Measurements from ENCODE around the gene DSCAM. TPM values are rescaled to one million over a fixed set of nuclear protein-coding genes. Genes with fewer than 3 reads are reported as not detected.

Gene DSCAM
- total RNA-seq, 2 donors from 2014 or later: 18.5 to 25.5 TPM

- Mint-ChIP-seq H3K4me3 (no peak overlapping the region), H3K27me3 (ENCODE audit: insufficient read depth) (no peaks in the 10 kb centered on the region), H3K4me1 (peaks cover 11% of the 10 kb centered on the region), H3K36me3 (ENCODE audit: low read depth) (no peaks in the 10 kb centered on the region), H3K27ac (no peak overlapping the region), H3K9me3 (no peaks in the 10 kb centered on the region)
- H3K4me3 ChIP-seq (ENCODE audit: low read length): no peak overlapping the region
- no peaks in the 10 kb centered on the region for H3K4me1 ChIP-seq (ENCODE audit: control insufficient read depth, insufficient read depth, low read length)
- H3K9me3 ChIP-seq (ENCODE audit: control insufficient read depth, low read length): no peaks in the 10 kb centered on the region
- H3K36me3 ChIP-seq (ENCODE audit: control insufficient read depth, insufficient read depth, low read length): no peaks in the 10 kb centered on the region
- DNase-seq: no peak
- no peak for TF ChIP-seq CTCF (conservative IDR thresholded peaks at IDR 0.05)
- no peak overlapping the region for H3K9ac ChIP-seq (ENCODE audit: extremely low read depth, low read length, poor library complexity, severe bottlenecking)
- H3K27ac ChIP-seq (ENCODE audit: low read depth, low read length): no peak overlapping the region
- 86% methylated on average over 5 of the region's 5 CpGs; no CpG with 5 or more reads in 1 of the 2 experiments for WGBS, 2 experiments (ENCODE audit: insufficient coverage in 1 of 2, insufficient read length in 1 of 2)
- no peaks in the 10 kb centered on the region for H3K27me3 ChIP-seq (ENCODE audit: control insufficient read depth, insufficient read depth, low read length, poor library complexity, severe bottlenecking)
Measured at GRCh38 chr21:40668555-40669275, 178.2 kb downstream of the DSCAM start.

- no peak overlapping the region for H3K27ac ChIP-seq (ENCODE audit: low read depth, low read length)
- no peak for DNase-seq
- no peaks in the 10 kb centered on the region for H3K27me3 ChIP-seq (ENCODE audit: control insufficient read depth, insufficient read depth, low read length, poor library complexity, severe bottlenecking)
- no peaks in the 10 kb centered on the region for H3K4me1 ChIP-seq (ENCODE audit: control insufficient read depth, insufficient read depth, low read length)
- H3K4me1 Mint-ChIP-seq: peaks cover 11% of the 10 kb centered on the region
- H3K9me3 Mint-ChIP-seq: no peaks in the 10 kb centered on the region
- H3K4me3 Mint-ChIP-seq: no peak overlapping the region
- H3K4me3 ChIP-seq (ENCODE audit: low read length): no peak overlapping the region
- H3K36me3 ChIP-seq (ENCODE audit: control insufficient read depth, insufficient read depth, low read length): no peaks in the 10 kb centered on the region
- TF ChIP-seq CTCF (conservative IDR thresholded peaks at IDR 0.05): no peak
- H3K27me3 Mint-ChIP-seq (ENCODE audit: insufficient read depth): no peaks in the 10 kb centered on the region
- no peak overlapping the region for H3K9ac ChIP-seq (ENCODE audit: extremely low read depth, low read length, poor library complexity, severe bottlenecking)
- no peak overlapping the region for H3K27ac Mint-ChIP-seq
- H3K36me3 Mint-ChIP-seq (ENCODE audit: low read depth): no peaks in the 10 kb centered on the region
- WGBS, 2 experiments (ENCODE audit: insufficient coverage in 1 of 2, insufficient read length in 1 of 2): 84 to 100% methylated on average over 1 of the region's 1 CpG
- no peaks in the 10 kb centered on the region for H3K9me3 ChIP-seq (ENCODE audit: control insufficient read depth, low read length)
Measured at GRCh38 chr21:40667967-40668366, 179.0 kb downstream of the DSCAM start.

- H3K4me1 ChIP-seq (ENCODE audit: control insufficient read depth, insufficient read depth, low read length): peaks cover 10% of the 10 kb centered on the region
- no peaks in the 10 kb centered on the region for H3K27me3 ChIP-seq (ENCODE audit: control insufficient read depth, insufficient read depth, low read length, poor library complexity, severe bottlenecking)
- no peak for TF ChIP-seq CTCF (conservative IDR thresholded peaks at IDR 0.05)
- H3K27me3 Mint-ChIP-seq (ENCODE audit: insufficient read depth): no peaks in the 10 kb centered on the region
- H3K36me3 Mint-ChIP-seq (ENCODE audit: low read depth): no peaks in the 10 kb centered on the region
- H3K9me3 Mint-ChIP-seq: no peaks in the 10 kb centered on the region
- H3K9me3 ChIP-seq (ENCODE audit: control insufficient read depth, low read length): no peaks in the 10 kb centered on the region
- no peaks in the 10 kb centered on the region for H3K36me3 ChIP-seq (ENCODE audit: control insufficient read depth, insufficient read depth, low read length)
- WGBS, 2 experiments (ENCODE audit: insufficient coverage in 1 of 2, insufficient read length in 1 of 2): 96% methylated on average over 2 of the region's 2 CpGs
- DNase-seq: no peak
- no peak overlapping the region for H3K4me3 Mint-ChIP-seq
- H3K4me3 ChIP-seq (ENCODE audit: low read length): no peak overlapping the region
- peaks cover 13% of the 10 kb centered on the region for H3K4me1 Mint-ChIP-seq
- no peak overlapping the region for H3K27ac Mint-ChIP-seq
- no peak overlapping the region for H3K9ac ChIP-seq (ENCODE audit: extremely low read depth, low read length, poor library complexity, severe bottlenecking)
- H3K27ac ChIP-seq (ENCODE audit: low read depth, low read length): no peak overlapping the region
Measured at GRCh38 chr21:40662889-40663288, 184.1 kb downstream of the DSCAM start.

All from endodermal cell (in vitro differentiated cells).